ENCODE data around the gene KLK13.

Gene KLK13

DNA sequence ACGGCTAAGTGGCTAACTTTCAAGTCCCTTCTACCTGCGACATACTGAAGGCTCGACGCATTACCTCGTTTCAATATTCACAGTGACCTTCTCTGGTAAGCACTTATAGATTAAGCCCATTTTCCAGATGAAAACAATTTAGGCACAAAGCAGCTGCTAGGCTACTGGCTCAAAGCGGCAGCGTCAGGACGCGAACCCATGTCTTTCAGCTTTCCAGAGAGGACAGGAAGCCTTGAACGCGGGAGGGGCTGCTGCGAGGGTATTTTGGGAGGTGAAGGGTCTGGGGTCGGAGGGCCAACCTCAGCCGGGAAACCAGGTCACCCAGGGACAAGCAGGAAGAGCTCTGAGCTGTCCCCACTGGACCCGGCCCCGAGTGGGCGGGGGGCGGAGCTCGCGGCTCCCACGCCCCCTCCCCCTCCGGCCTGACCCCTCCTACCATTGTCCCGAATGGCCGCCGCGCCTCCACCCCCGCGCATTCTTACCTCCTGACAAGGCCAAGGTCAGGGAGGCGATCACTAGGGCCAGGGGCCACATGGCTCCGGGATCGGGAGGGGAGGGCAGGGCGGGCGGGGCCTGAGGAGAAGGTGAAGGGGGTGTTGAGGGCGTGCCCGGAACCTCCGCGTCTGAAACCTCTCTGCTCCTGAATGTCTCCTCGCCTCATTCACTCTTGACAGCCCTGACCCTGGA lies at the start of gene KLK13:
Gene KLK13 (minus strand): TSS at position 559 of the 687 bp plus-strand sequence. CDS start 25 bp downstream, at position 534.
- no peak for DNase-seq

DNA sequence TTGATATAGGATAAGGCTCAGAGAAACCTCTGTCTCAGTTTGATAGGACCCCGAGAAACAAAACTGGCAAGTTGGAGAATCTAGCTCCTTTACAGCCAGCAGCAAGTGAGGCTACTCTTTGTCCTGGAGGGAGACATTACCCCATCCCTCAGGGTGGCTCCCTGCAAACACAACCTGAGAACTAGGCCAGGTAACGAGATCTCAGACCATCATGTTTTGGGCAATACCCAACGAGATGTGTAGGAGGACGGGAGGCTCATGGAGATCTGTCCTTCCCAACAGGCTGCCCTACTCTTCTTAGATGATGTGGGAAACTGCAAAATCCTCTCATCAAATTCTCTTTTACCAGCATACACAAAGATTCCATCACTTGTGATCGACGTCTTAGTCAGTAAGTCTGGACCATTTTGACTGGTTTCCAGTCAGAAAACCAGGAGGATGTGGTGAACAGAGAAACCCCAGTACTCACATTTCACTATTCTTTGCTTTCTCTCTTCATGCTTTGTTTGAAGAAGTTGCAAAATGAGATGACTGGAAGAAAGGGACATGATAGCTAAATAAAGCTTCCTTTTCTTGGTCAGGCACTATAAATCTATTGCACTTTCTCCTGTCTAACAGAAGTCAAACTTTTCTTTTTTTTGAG lies 49.3 kb upstream of the KLK13 start:
- no peak for DNase-seq

DNA sequence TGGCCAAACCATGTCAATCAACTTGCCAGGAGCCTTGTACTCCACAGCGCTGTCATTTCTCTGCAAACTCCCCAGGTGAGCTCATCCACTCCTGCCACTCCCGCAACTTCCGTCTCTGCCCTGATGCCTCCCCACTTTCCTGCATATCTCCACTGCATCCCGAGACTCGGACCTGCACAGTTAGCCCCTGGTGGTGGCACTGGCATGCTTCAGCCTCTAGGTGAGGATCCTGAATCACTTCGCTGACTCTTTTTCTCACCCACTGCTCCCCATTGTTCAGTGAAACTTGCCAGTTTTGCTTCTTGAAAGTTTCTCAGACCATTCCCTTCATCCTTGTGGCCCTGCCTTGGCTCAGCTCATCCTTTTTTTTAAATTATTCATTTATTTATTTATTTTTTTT lies 46.7 kb upstream of the KLK13 start:
- no peak for DNase-seq

DNA sequence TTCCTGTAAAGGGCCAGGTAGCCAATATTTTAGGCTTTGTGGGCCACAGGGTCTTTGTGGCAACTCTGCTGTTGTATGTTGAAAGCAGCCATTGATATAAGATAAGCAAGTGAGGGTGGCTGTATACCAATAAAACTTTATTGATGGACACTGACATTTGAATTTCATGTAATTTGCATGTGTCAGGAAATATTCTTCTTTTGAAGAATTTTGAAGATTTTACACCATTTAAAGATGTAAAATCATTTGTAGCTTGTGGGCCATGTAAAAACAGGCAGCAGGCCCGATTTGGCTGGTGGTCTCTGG lies 45.7 kb upstream of the KLK13 start:
- DNase-seq: no peak

DNA sequence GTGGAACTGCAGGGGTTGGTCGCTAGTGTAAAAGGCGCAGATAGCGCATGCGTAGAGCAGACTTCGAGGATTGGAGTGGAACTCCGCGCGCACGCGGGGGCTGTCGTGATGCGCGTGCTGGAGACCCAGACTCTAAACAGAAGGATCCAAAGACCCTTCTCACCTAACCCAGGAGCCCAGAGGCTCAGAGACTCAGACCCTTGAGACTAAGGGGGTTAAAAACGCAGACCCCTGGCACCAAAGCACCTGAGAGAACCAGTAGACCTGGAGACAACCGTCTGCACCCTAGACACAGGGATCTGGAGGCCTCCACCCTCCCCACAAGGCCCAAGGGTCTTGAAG lies 43.9 kb upstream of the KLK13 start:
- DNase-seq: no peak

DNA sequence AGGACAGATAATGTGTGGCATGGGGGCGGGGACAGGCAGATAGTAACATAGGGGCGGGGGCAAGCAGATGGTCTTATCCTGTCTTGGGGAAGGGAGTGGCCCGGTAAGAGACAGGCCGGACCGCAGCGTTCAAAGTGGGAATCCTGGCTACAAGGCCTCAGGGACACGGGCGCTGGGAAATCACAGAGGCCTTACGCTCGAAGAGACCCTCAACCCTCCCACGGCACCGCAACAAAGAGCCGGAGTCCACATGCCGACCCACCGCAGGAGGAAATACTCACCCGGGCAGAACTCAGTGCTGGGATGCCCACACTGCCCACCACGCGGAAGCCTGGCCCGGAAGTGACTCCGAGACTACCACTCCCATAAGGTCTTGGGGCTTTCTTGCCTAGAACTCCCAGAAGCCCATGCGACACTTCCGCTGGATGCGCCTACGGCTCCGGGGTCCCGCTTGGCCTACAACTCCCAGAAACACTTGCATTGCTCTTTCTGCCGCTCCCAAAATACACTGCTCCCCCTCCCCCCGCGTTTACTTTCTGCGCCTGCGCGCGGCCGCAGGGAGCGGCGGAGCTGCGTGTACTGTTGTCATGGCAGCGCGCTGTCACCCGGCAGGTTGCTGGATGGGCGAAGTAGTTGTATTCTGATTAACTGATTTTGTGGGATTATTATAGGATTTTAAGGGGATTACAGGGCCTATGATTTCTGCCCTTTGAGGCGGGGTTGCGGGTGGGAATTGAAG lies 43.3 kb upstream of the KLK13 start, which contains the start of gene CTU1:
Gene CTU1 (minus strand): TSS at position 344 of the 739 bp plus-strand sequence. CDS start 3,840 bp downstream, outside the sequence.
- DNase-seq: peak; percentile 99

DNA sequence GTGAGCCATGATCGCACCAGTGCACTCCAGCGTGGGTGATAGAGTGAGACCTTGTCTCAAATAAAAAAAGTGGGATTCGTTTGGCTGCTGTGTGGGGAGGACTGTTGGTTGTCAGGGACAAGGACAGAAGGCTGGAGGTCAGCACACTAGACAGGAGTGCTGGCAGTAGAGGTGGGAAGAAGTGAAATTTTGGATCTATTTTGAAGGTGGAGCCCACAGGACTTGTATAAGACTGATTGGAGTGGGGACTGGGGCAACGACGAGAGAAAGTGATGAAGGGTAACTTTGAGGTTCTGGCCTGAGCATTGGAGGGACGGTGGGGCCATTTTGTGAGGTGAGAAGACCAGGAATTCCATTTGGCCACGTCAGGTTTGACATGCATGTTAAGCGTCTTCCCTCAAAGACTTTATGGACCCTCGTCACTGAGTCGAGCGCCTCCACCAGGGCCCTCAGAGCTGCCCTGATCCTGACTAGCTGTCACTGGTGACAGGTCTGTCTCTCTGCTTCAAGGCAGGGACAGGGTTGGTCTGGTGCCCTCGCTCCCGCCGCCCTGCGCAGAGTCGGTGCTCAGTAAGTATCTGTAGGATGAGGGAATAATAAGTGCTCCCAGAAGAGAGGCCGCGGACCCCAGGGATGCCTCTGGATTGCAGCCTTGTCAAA lies 42.6 kb upstream of the KLK13 start:
- DNase-seq: no peak

- no peak for DNase-seq
Measured at GRCh38 chr19:51103926-51104341, 39.0 kb upstream of the KLK13 start.

DNA sequence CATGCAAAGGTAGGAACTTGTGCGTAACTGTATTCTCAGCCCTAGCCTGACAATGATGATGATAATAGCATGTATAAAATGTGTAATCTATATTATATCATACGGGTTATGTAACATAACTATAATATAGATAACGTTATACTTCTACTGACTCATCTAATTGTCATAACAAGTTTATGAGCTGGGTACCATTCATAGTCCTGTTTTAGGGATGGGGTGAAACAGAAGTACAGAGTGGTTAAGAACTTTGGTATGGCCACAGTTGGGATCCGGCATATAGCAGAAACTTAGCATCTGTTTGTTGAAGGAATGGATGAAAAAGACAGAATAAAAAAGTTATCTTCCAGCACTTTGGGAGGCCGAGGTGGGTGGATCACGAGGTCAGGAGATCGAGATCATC lies 38.1 kb upstream of the KLK13 start:
- DNase-seq: no peak

DNA sequence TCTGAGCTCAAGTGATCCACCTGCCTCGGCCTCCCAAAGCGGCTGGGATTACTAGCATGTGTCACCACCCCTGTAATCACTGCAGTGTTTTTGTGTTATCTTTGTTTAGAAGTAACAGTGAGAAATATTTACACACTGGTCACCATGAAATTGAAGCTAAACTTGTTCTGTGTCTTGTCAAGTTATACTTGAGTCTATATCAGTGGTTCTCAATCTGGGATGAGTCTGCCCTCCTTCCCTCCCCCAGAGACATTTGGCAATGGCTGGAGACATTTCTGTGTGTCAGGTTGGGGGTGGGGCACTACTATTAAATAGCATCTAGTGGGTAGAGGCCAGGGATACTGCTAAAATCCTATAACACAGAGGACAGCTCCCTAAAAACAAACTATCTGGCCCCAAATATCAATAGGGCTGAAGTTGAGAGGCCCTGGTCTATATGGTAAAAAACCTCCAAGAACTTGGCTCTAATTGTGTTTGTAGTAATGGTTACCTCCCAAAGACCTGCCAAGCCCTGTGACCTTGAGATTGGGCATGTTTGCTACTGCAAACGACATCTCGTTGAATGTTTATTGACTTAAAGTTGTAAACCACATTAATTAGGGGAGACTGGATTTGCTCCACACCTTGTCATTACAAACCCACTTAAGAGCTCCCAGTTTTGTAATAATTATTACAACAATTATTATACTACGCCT lies 36.4 kb upstream of the KLK13 start:
- DNase-seq: no peak

- DNase-seq: no peak
Measured at GRCh38 chr19:51100601-51101000, 35.7 kb upstream of the KLK13 start.

DNA sequence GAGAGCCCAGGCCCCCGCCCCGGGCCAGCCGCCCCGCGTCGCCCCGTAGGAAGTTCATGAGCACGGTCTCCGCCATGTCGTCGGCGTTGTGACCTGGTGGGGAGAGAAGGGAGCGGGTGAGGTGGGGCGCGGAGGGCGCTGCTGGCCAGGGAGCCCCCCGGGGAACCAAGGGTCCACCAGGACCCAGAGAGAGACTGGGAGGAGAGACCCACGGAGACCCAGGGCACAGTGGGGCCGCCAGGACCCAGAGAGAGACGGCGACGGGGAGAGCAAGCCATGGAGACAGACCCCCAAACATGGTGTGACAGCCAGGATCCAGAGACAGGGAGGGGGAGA lies 34.1 kb upstream of the KLK13 start:
- no peak for DNase-seq

- DNase-seq: peak; percentile 64
Measured at GRCh38 chr19:51098365-51099046, 33.6 kb upstream of the KLK13 start.

DNA sequence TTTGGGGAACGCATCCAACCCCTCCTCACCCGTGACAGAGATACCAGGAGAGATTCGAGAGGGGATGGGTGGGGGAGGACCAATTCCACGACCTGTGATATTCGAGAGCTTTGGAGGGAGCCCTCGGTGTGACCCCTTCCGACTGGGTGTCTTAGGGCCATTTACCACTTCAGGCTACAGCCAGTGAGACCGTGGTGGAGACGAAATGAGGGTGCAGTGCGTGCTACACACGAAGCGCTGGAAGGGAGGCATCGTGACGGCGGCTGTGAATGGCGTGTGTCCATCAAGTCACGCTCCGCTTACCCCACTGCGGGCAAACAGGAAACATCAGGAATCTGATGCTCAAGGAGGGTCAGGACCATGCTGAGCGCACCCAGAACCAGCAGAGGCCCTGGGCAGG lies 32.9 kb upstream of the KLK13 start:
- no peak for DNase-seq

DNA sequence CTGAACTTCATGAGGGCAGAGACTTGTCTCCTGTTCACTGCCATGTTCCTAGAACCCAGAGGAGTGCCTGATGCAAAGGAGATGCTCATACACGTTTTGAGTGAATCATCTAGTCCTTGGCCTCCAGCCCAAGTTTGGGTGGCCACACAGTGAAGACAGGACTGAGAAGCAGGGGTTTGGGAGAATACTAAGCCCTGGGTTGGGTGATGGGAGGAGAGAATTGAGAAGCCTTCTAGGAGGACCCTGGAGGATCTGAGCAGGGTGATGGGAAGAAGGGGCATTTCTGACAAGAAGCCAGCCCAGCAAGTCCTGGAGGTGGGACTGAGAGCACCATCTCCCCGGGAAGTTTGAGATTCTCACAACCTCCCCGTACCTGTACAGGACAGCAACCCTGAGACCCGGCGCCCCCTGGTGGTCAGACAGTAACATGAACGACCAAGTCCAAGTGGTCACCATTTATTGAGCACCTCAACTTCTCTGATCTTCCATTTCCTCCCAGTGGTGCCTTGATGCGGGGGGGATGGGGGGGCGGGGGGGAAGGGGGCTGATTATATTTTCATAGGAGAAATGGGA lies 32.4 kb upstream of the KLK13 start:
- DNase-seq: peak; percentile 64

GRCh38 chr19:51096473-51097165 lies 31.7 kb upstream of the KLK13 start:
- no peak for DNase-seq

GRCh38 chr19:51094696-51095279 lies 29.9 kb upstream of the KLK13 start:
- peak; percentile 5 for DNase-seq

DNA sequence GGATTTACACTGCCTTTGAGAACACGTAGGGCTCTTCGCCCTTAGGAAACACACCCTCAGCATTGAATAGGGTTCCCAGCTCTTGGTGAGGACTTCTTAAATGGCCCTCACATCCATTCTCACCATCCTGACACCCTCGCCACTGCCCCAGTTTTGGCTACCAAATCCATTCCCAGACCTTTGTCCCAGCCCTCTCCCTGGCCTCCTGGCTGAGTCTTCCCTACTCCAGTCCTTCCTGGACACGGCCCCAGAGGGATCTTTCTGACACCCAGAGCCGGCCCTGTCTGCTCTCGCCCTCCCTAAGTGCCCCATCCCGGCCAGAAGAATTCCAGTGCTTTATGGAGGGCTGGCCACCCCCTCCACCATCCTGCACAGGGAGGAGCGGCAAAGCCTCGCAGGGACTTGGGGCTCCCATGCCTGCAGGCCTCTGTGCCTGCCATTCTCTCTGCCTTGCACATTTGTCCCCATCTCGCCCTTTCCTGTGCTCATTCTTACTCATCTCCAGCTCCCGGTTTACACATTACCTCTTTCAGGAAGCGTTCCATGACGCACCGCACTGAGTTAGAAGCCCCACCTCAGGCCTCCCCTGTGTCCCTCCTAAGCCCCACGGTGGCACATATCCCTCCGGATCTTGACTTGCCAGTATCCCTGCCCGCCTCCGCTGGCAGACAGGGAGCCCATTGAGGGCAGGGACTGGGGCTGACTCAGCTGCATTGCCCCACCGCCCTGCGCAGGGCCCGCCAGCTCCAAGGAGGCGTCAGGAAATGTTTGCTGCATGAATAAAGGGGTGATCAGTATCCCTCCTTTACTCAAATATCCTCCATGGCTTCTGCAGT lies 28.8 kb upstream of the KLK13 start:
- DNase-seq: no peak

DNA sequence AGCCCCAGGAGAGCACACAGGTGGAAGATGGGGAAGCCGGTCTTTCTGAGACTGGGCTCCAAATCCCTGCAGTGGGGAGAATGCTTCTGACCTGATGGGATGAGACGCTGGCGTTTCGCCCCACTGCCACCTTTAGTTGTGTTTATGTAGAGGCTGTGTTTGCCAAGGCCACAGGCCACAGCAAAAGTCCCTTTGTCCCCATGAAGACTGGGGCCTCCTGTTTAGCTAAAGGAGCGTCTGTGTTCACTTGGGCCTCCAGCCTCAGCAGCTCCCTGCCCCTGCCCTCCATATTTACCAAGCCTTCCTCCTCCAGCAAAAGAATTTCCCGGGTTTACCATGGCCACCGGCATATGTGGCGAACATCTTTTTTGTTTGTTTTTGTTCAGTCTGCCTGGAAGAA lies 28.2 kb upstream of the KLK13 start:
- no peak for DNase-seq

Data from CD4-positive, alpha-beta T cell treated with Interferon gamma for 1 hour (primary cell).